Activated naive CD8-positive, alpha-beta T cell treated with anti-CD3 and anti-CD28 coated beads, Interleukin-2, amount 50 U/mL, for 16 hours (primary cell): ENCODE results near the gene CA6.
"Not testable (repeated sequence)": the region's sequence is repeated elsewhere in the genome, so short reads cannot be mapped to it uniquely, and the experiment has no call there.

Experiments used
- DNase-seq: peaks from one replicate; pipeline ENCODE4 v3.0.0-alpha.2; 2020; ENCODE audit warnings: low read depth, low spot score

Gene CA6

DNA sequence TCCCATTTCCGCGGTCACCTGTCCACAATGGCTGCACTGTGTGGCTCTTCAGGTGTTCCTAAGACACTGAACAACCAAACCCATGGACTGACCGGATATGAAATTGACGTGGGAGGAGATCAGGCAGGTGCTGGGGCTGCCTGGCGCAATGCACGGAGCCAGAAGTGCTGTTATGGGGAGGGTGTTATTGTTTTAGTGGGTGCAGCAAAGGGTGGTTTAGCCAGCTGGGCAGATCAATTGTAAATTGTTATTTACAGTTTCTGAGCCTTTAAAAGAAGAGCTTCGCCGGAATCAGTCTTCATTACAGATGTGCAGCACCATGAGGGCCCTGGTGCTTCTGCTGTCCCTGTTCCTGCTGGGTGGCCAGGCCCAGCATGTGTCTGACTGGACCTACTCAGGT, at the start of gene CA6:
CA6 (plus strand) TSS at position 301 of the 400 bp plus-strand sequence; CDS start at position 320, 19 bp downstream.
- DNase-seq: no peak

DNA sequence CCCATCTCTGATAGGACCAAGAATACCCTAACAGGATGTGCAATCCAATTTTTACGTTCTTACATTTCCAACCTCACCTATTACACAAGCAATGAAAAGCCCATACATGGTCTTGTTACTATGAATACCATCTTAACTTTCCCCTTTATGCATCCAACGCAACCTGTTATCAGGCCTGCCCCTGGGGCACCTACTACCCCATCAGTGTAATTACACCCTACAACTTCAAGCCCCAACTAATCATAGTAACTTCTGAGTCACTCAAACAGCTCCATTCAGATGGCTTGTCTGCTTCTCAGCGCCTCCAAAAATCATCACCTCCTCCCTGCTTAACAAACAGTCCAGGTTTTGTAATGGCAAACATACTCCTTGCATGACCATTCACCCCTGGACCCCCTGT, 48.9 kb upstream of the CA6 start:
- not testable (repeated sequence) for DNase-seq

DNA sequence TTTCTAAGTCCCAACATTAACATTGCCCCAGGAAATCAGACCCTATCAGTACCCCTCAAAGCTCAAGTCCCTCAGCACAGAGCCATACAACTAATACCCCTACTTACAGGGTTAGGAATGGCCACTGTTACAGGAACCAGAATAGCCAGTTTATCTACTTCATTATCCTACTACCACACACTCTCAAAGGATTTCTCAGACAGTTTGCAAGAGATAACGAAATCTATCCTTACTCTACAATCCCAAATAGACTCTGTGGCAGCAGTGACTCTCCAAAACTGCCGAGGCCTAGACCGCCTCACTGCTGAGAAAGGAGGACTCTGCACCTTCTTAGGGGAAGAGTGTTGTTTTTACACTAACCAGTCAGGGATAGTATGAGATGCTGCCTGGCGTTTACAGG, 48.2 kb upstream of the CA6 start:
- DNase-seq: not testable (repeated sequence)

- DNase-seq: not testable (repeated sequence)
Measured at GRCh38 chr1:8898418-8898817, 47.2 kb upstream of the CA6 start.

DNA sequence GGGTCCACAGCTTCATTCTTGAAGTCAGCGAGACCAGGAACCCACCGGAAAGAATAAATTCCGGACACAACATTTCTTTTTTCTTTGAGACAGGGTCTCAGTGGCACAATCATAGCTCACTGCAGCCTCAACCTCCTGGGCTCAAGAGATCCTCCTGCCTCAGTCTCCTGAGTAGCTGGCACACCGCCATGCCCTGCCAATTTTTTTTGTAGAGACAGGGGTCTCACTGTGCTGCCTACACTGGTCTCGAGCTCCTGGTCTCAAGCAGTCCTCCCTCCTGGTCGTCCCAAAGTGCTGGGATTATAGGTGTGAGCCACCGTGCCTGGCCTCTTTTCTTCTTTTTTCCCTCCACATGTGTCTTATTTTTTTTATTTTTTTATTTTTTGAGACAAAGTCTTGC, 46.6 kb upstream of the CA6 start:
- DNase-seq: no peak

DNA sequence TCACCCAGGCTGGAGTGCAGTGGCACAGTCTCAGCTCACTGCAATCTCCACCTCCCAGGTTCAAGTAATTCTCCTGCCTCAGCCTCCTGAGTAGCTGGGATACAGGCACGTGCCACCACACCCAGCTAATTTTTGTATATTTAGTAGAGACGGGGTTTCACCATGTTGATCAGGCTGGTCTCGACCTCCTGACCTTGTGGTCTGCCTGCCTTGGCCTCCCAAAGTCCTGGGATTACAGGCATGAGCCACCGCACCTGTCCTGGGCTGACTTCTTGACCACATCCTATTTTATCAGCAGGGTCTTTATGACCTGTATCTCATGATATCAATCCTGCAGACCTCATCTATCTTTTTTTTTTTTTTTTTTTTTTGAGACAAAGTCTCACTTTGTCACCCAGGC, 45.0 kb upstream of the CA6 start:
- not testable (repeated sequence) for DNase-seq

DNA sequence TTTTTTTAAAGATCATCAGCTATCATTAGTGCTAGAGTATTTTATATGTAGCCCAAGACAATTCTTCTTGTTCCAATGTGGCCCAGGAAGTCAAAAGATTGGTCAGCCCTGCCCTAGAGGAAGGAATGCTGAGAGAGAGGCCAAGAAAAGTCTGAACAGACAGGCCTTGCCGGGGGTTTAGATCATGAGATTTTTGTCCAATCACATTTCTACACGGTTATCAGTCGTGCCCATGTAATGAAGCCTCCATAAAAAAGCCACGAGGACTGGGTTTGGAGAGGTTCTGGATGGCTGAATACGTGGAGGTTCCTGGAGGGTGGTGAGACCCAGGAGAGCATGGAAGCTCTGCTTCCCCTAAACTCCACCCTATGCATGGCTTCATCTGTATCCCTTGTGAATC, 42.9 kb upstream of the CA6 start:
- no peak for DNase-seq

GRCh38 chr1:8903410-8903809, 42.3 kb upstream of the CA6 start:
- no peak for DNase-seq

- no peak for DNase-seq
Measured at GRCh38 chr1:8903908-8904650, 41.6 kb upstream of the CA6 start.

DNA sequence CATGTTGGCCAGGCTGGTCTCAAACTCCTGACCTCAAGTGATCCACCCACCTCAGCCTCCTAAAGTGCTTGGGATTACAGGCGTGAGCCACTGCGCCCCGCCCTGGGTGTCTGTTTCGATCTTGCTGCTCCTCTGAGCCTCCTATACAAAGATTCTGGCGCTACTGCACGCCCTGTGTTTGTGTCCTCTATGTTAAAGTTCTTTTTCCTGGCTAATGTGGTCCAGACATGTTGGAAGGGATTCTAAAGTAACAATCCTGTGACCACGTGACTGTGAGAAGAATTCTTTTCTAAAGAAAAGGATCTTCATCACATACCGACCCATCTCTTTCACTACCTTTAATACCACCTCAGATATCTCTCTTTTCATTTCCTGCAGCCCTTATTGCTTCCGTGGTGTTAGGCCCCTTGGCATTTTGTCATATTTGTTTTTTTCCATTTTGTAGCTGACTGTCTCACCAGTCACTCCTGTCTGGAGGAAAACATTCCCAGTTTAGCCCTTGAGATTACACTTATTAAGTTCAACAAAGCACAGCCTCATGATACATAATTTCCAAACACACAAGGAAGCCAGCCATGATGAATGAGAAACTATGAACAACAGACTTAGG, 40.0 kb upstream of the CA6 start:
- no peak for DNase-seq

DNA sequence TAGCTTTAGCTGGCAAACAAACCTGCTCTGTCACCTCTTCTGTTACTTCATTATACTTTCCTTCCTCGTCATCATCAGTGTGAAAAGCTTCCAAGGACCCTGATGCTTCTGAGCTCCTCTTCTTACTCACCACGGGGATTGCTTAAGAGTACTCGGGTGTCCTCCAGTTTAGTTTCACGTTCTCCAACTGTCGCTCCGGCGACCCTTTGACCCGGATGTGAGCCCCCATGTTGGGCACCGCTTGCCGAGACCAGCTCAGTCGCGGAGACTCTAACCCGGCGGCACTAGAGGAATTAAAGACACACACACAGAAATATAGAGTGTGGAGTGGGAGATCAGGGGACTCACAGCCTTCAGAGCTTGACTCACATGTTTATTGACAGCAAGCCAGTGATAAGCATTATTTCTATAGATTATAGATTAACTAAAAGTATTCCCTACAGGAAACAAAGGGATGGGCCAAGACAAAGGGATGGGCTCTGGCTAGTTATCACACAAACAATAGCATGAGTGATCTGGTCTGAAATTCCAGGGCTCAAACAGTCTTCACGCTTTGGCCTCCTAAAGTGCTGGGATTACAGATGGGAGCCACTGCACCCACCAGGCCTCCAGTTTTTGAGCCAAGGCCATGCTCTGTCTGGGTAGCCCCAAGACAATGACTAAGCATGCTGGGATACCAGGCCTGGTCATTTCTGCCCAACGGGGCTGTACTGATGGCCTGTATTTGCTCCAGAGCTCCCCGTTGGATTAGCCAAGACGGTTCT, 37.1 kb upstream of the CA6 start:
- no peak for DNase-seq

DNA sequence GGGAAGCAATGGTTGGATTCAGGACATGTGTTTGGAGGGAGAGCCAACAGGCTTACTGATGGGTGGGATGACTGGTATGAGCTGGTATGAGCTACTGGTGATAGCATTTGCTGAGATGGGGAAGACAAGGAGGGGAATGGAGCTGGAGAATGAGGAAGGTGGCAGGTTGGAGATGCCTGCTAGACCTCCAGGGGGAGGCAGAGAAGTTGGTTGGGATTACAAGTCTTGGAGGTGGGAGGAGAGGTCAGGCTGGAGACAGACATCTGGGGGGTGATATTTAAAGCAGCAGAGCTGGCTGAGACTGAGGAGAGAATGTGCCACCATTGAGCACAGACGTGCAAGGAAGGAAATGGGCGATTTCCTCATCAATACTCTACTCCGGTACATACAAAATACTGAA, 35.3 kb upstream of the CA6 start:
- DNase-seq: no peak

- no peak for DNase-seq
Measured at GRCh38 chr1:8910914-8911313, 34.8 kb upstream of the CA6 start.

DNA sequence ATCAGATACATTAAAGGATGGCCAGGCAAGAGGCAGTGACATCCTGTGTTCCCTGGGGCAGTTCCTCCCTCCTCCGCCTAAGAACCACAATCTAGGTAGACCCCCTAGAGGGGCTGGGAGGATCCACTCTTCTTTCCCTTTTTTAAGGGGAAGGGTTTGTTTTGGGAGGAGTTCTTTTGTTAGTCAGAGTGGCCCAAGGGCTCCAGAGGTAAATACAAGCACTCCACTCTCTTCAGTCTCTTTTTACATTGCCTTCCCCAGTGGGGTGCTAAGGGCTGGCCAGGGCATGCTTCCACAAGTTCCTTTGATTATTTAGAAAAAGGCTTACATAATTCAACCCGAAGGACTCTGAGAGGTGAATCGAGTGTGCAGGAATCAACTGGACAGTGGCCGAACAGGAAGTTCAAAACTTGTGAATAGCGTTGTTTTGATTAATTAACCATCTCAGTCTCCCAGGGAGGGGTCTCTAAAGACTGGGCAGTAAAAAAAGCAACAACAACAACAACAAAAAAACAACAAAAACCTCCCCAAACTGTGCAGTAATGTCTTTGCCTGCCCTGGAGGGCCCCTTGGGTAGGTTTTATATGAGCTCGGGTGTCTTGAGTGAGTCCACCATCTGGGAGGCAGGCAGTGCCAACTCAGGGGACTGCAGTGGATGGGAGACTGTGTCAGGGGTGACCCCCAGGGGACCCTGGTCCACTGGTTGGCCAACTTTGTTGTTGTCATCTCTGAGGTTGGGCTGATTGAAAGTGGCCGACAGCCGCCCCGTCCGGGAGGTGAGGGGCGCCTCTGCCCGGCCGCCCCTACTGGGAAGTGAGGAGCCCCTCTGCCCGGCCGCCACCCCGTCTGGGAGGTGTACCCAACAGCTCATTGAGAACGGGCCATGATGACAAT, 34.0 kb upstream of the CA6 start:
- DNase-seq: no peak

DNA sequence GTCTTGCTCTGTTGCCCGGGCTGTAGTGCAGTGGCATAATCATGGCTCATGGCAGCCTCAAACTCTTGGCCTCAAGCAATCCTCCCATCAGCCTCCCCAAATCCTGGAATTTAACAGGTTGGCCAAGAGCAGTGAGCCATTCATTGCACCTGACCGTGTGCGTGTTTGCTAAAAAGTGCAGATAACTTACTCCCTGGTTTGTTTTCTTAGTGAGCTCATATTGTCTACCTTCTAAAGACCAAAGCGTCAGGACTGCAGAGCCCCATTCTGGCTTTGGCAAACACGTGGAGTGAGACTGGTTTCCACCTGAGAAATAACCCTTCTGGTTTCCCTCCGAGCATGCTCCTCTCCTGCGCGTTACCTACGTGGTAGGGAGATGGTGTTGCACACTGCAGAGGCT, 32.2 kb upstream of the CA6 start:
- DNase-seq: no peak

DNA sequence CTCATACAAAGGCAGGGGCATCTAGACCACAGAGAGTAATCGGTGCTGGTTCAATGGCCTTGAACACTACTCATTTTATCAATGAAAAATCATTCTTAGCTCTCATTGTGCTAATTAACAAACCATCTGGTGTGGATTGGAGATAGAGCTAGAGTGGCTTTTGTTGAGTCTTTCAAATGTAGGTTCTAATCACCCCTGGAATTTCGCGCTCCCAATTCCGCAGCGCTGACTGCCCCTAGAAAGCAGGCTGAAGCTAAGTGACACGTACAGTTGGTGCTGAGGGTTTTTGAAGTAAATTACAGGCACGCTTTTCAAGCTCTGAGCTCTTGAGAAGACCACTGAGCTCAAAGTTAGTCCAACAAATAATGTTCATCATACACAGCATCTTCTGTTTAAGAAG, 31.2 kb upstream of the CA6 start:
- DNase-seq: no peak

DNA sequence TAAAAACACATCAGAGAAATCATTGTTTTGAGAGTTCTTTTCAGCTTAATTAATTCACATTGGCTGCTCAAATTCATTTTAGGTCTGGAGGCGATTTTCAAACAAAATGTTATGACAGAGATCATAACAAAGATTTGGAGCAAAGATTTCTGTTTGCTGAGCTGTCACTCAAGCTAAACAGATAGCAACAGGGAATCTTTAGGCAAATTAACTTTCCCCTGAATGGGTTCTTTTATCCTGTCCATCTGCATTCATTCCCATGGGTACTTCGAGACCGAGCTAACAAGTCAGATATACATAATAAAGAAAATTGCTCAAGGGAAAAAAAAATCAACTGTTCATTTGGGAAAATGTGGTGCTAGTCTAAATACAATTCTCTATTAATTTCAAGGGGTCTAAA, 30.2 kb upstream of the CA6 start:
- no peak for DNase-seq

DNA sequence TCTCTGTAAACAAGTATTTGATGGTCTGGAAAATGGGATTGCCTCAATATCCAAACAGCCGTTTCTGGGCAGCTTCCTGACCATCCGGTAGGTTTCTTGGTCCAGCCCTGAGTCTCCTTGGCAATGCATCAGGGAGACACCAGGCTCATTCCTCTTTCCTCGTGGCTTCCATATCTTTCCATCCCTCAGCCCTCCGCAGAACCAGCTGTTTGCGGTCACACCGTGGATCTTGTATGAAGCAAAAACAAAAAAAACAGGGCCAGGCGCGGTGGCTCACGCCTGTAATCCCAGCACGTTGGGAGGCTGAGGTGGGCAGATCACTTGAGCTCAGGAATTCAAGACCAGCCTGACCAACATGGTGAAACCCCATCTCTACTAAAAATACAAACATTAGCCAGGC, 28.1 kb upstream of the CA6 start:
- DNase-seq: not testable (repeated sequence)

- no peak for DNase-seq
Measured at GRCh38 chr1:8922962-8923361, 22.7 kb upstream of the CA6 start.

DNA sequence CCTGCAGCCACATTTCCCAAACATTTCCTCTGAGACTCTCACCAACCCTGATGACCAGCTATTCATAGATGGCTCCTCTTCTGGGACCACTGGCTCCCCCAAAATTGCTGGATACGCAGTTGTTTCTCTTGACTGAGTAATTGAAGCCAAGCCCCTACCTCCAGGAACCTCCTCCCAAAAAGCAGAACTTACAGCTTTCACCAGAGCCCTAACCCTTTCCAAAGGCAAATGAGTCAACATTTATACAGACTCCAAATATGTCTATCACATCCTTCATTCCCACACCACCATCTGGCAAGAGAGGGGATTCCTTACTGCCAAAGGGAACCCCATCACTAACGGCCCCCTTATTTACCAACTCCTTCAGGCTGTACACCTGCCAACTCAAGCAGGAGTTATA, 20.3 kb upstream of the CA6 start:
- no peak for DNase-seq

GRCh38 chr1:8925960-8926359, 19.7 kb upstream of the CA6 start:
- DNase-seq: no peak
